Right lobe of liver (tissue), 6 donors: Measurements from ENCODE around the gene ICE1. TPM values are rescaled to one million over a fixed set of nuclear protein-coding genes. Genes with fewer than 3 reads are reported as not detected.
"Not testable (repeated sequence)": the region's sequence is repeated elsewhere in the genome, so short reads cannot be mapped to it uniquely, and the experiment has no call there.

ENCODE experiments used
- ATAC-seq, 4 donors: fragments of 200-7000 bp; cut with Tn5 transposase; one replicate each; pipeline ENCODE4 v1.9.1; 2020; ENCODE audit warnings: mild to moderate bottlenecking in 4 of 4, moderate library complexity in 4 of 4
- DNase-seq, 3 donors: peaks; one replicate each; pipeline ENCODE4 v3.0.0-alpha.2; 2020
- H3K27ac ChIP-seq, 3 donors: fragments of 200-600 bp; one replicate each; pipeline ENCODE4 v1.8.0; 2022
- H3K27me3 ChIP-seq, 2 donors: fragments of 200-600 bp; one replicate each; pipeline ENCODE4 v1.8.0; 2022
- H3K36me3 ChIP-seq, 4 donors: fragments of 200-600 bp; sonication (generic) in 1 of 4; one replicate each; pipeline versions ENCODE4 v1.5.1 to v1.8.0; 2017 to 2022; ENCODE audit warnings: control low read depth in 1 of 4
- H3K4me1 ChIP-seq, 4 donors: fragments of 200-600 bp; sonication (generic) in 1 of 4; one replicate each; pipeline versions ENCODE4 v1.5.1 to v1.8.0; 2017 to 2022; ENCODE audit warnings: control low read depth in 1 of 4
- H3K4me3 ChIP-seq, 3 donors: fragments of 200-600 bp; one replicate each; pipeline ENCODE4 v1.8.0; 2022
- H3K9me3 ChIP-seq, 4 donors: fragments of 200-600 bp; sonication (generic) in 1 of 4; one replicate each; pipeline versions ENCODE4 v1.5.1 to v1.8.0; 2017 to 2022; ENCODE audit warnings: control low read depth in 1 of 4
- CTCF ChIP-seq, 4 donors: fragments of 200-600 bp in 3 of 4; fragments of 450-650 bp in 1 of 4; IDR thresholded peaks; one replicate each; pipeline versions ENCODE4 v1.5.1 to v1.8.0; 2016 to 2022; ENCODE audit warnings: antibody characterized with exemption in 4 of 4, mild to moderate bottlenecking in 2 of 4
- POLR2A ChIP-seq: fragments of 450-650 bp; IDR thresholded peaks from one replicate; pipeline ENCODE4 v1.6.1; 2017; ENCODE audit warnings: antibody characterized with exemption, mild to moderate bottlenecking
- WGBS: methylation state at CpG from one replicate; pipeline ENCODE4 v1.1.6; 2018; ENCODE audit warnings: low coverage, low lambda C conversion rate; ENCODE audit not compliant: insufficient coverage; ENCODE audit errors: missing lambda C conversion rate; 5-methylcytosine and 5-hydroxymethylcytosine counted together
- intact Hi-C, 2 donors: fragments of 100-400 bp; cut with DNase I; formaldehyde crosslinking; loops; one replicate each; pipeline versions ENCODE4 v1.11.2 to v1.14.1; 2022
- total RNA-seq, 6 experiments: library from RNA; depleted of rRNA in 2 of 6; stranded (reverse); fragments of >200 nt in 2 of 6; fragmentation: NEBNext Ultra II Directional in 3 of 6; extraction: Animal tissue kit (Norgen Biotek cat#: 25700) in 3 of 6; gene quantifications; one replicate each; pipeline versions ENCODE4 v1.1.0 to v1.2.4, GENCODE V29; 2016 to 2023
- donor health status: DM: no; HTN: yes; CAD: no.
- donor health status: DM: no; HTN: no; CAD: no.
- donor health status: DM: no; HTN: no; CAD: no.
- donor health status: DM: no; HTN: yes; CAD: no.
- donor health status: DM: no; HTN: yes; CAD: no.

Gene ICE1
- total RNA-seq, 6 experiments from 2014 or later, result 8.2 to 10.7 (median 10.4) TPM

GRCh38 chr5:5404381-5404780 is 18.1 kb upstream of the ICE1 start:
- no peaks in the 10 kb centered on the region for H3K36me3 ChIP-seq
- H3K27ac ChIP-seq, result no peak overlapping the region
- intact Hi-C loops, result no loop called here
- no peaks in the 10 kb centered on the region for H3K27me3 ChIP-seq
- 93% methylated on average over 4 of the region's 5 CpGs for WGBS
- H3K9me3 ChIP-seq, result no peaks in the 10 kb centered on the region
- H3K4me3 ChIP-seq, result no peak overlapping the region
- DNase-seq (no peak), ATAC-seq (no peak)
- TF ChIP-seq CTCF (IDR thresholded peaks at IDR 0.05) (no peak), POLR2A (no peak)
- H3K4me1 ChIP-seq, result no peaks in the 10 kb centered on the region

DNA sequence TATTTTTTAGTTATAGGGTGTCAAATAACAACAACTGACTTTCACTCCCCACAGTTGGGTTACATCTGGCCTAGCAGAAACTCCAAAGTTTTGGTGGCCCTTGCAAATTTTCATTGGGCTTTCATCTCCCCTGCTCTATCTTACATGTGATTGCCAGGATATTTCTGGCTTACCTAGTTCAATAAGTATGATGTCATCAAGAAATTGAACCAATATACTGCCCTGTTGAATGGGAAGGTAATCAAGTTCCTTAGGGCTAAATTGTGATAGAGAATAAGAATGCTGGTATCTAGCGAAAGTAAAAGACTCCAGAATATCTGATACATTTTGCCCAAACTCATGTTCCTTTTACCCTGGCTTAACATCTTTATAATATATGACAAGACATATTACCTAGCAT is 17.0 kb upstream of the ICE1 start:
- no peaks in the 10 kb centered on the region for H3K27me3 ChIP-seq
- intact Hi-C loops, result no loop called here
- H3K4me3 ChIP-seq, result no peak overlapping the region
- TF ChIP-seq POLR2A (no peak), CTCF (IDR thresholded peaks at IDR 0.05) (no peak)
- no peak for ATAC-seq
- no peak overlapping the region for H3K27ac ChIP-seq
- no peak for DNase-seq
- H3K9me3 ChIP-seq, result no peaks in the 10 kb centered on the region
- H3K4me1 ChIP-seq, result no peaks in the 10 kb centered on the region
- H3K36me3 ChIP-seq, result no peaks in the 10 kb centered on the region
- WGBS, result 83% methylated on average over 1 of the region's 1 CpG

DNA sequence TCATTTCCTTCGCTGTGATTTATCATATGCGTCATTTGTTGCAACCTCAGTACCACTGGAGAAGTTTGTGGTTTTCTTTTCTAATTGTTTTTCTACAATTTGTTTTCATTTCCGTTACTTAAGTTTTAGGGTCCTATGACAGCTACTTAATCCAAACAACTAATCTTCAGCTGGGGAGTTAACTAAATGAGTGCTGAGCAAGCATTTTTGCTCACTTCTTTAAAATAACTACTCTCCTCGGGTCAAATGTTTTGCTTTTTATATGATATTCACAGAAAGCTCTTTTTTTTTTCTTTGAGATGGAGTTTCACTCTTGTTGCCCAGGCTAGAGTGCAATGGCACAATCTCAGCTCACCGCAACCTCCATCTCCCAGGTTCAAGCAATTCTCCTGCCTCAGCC is 14.6 kb upstream of the ICE1 start:
- Histone ChIP-seq H3K4me3 (no peak overlapping the region), H3K36me3 (no peaks in the 10 kb centered on the region), H3K4me1 (no peaks in the 10 kb centered on the region), H3K9me3 (no peaks in the 10 kb centered on the region), H3K27me3 (no peaks in the 10 kb centered on the region), H3K27ac (no peak overlapping the region)
- DNase-seq (no peak), ATAC-seq (no peak)
- WGBS, result 91% methylated on average over 5 of the region's 5 CpGs
- no peak for TF ChIP-seq CTCF (IDR thresholded peaks at IDR 0.05)
- TF ChIP-seq POLR2A, result no peak
- intact Hi-C loops, result no loop called here

- intact Hi-C loops, result no loop called here
These were observed 13.2 kb upstream of the ICE1 start for GRCh38 chr5:5409151-5409810.

GRCh38 chr5:5413856-5414255 is 8.6 kb upstream of the ICE1 start:
- not testable (repeated sequence) for H3K27ac ChIP-seq, H3K4me3 ChIP-seq, H3K4me1 ChIP-seq, H3K9me3 ChIP-seq, DNase-seq, H3K27me3 ChIP-seq, H3K36me3 ChIP-seq, ATAC-seq
- intact Hi-C loops, result loop anchor here (10.0 kb wide), 2 partner anchors 269 to 539 kb away; partner anchors contain the start of gene ADAMTS16 (in 1 of the 2)
- 63% methylated on average over 3 of the region's 5 CpGs for WGBS

More at GRCh38 chr5:5409151-5409810, 13.2 kb upstream of the ICE1 start:
- DNase-seq (no peak), ATAC-seq (no peak)
- no peaks in the 10 kb centered on the region for H3K27me3 ChIP-seq
- no peaks in the 10 kb centered on the region for H3K36me3 ChIP-seq
- WGBS, result 83% methylated on average over 1 of the region's 4 CpGs
- no peak overlapping the region for H3K27ac ChIP-seq
- no peaks in the 10 kb centered on the region for H3K9me3 ChIP-seq
- TF ChIP-seq CTCF (IDR thresholded peaks at IDR 0.05) (no peak), POLR2A (no peak)
- H3K4me1 ChIP-seq, result no peaks in the 10 kb centered on the region
- no peak overlapping the region for H3K4me3 ChIP-seq
